Gastroesophageal sphincter (tissue), 3 donors: Measurements from ENCODE around the gene PGM1.

ENCODE experiments used
- CTCF ChIP-seq, 4 experiments: fragments of 200-600 bp in 2 of 4; fragments of 450-650 bp in 2 of 4; sonication (generic) in 1 of 4; IDR thresholded peaks; one replicate each; pipeline ENCODE4 v1.5.1; 2017 to 2019; ENCODE audit warnings: antibody characterized with exemption in 4 of 4, mild to moderate bottlenecking in 2 of 4, moderate library complexity in 2 of 4
- EP300 ChIP-seq: sonication (generic); formaldehyde crosslinking; IDR thresholded peaks from one replicate; pipeline ENCODE4 v1.6.1; 2017; ENCODE audit warnings: antibody characterized with exemption, mild to moderate bottlenecking

GRCh38 chr1:63669151-63669961, 76.1 kb downstream of the PGM1 start:
- TF ChIP-seq EP300 (no peak), CTCF (IDR thresholded peaks at IDR 0.05) (no peak)
